HEK293T (cell line): Measurements from ENCODE around the gene PTPRD.

ENCODE experiments used
- FOXM1 ChIP-seq: fragments of 450-650 bp; IDR thresholded peaks from 2 replicates; pipeline ENCODE4 v1.6.1; 2017; ENCODE audit warnings: mild to moderate bottlenecking, borderline replicate concordance
- HDGF ChIP-seq: fragments of 450-650 bp; IDR thresholded peaks from 2 replicates; pipeline ENCODE4 v1.6.1; 2017; ENCODE audit warnings: antibody characterized with exemption, borderline replicate concordance
- L3MBTL2 ChIP-seq: fragments of 450-650 bp; conservative IDR thresholded peaks from 2 replicates; pipeline ENCODE4 v1.6.1; 2016; ENCODE audit warnings: mild to moderate bottlenecking
- NFRKB ChIP-seq: fragments of 450-650 bp; IDR thresholded peaks from 2 replicates; pipeline ENCODE4 v1.6.1; 2016; ENCODE audit warnings: mild to moderate bottlenecking, moderate library complexity
- SP1 ChIP-seq: fragments of 450-650 bp; IDR thresholded peaks from 2 replicates; pipeline ENCODE4 v1.6.1; 2017
- SUZ12 ChIP-seq: fragments of 450-650 bp; IDR thresholded peaks from 2 replicates; pipeline ENCODE4 v1.6.1; 2016; ENCODE audit warnings: mild to moderate bottlenecking
- TARDBP ChIP-seq: fragments of 450-650 bp; IDR thresholded peaks from 2 replicates; pipeline ENCODE4 v1.6.1; 2016
- ZNF384 ChIP-seq: fragments of 450-650 bp; IDR thresholded peaks from 2 replicates; pipeline ENCODE4 v1.6.1; 2016
- TF ChIP-seq, protein P1 (sequence below): fragments of 450-650 bp; IDR thresholded peaks from 2 replicates; pipeline ENCODE4 v1.6.1; 2016

DNA sequence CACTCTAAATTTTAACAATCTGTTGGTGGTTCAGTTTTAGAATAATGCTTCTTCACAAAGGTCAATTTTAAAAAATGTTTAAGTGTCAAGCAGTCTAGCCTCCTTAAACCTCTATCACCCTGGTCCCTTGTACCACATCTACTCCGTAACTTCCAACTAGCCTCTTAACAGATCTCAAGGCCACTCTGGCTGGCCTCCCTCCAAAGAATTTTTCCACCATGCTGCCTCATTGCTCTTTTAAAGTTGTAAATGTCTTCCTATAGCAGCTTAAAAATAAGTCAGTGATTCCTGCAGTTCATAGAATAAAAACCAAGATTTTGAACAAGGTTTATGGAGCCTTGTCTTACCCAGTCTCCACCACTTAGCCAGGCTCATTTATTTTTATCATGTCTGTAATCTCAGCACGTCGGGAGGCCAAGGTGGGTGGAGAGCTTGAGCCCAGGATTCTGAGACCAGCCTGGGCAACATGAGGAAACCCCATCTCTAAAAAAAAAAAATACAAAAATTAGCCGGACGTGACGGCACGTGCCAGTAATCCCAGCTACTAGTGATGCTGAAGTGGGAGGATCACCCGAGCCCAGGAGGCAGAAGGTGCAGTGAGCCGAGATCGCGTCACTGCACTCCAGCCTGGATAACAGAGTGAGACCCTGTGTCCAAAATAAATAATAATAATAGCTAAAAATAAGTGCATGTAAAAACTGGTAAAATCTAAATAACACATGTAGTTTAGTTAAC is 1888.4 kb downstream of the PTPRD start:
- TF ChIP-seq SP1, result no peak
- no peak for TF ChIP-seq HDGF
- no peak for TF ChIP-seq NFRKB
- no peak for TF ChIP-seq SUZ12
- no peak for TF ChIP-seq L3MBTL2
- no peak for TF ChIP-seq FOXM1
- TF ChIP-seq, protein P1, sequence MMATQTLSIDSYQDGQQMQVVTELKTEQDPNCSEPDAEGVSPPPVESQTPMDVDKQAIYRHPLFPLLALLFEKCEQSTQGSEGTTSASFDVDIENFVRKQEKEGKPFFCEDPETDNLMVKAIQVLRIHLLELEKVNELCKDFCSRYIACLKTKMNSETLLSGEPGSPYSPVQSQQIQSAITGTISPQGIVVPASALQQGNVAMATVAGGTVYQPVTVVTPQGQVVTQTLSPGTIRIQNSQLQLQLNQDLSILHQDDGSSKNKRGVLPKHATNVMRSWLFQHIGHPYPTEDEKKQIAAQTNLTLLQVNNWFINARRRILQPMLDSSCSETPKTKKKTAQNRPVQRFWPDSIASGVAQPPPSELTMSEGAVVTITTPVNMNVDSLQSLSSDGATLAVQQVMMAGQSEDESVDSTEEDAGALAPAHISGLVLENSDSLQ, result no peak
- TF ChIP-seq ZNF384, result no peak
- TF ChIP-seq TARDBP, result no peak
